GM21390 (cell line): ENCODE data around the gene FANCG.

ENCODE experiments used
- ATAC-seq: cut with Tn5 transposase; IDR thresholded peaks from one replicate; pipeline ENCODE4 v1.9.1; 2021; ENCODE audit not compliant: unreplicated experiment

The FANCG gene

DNA sequence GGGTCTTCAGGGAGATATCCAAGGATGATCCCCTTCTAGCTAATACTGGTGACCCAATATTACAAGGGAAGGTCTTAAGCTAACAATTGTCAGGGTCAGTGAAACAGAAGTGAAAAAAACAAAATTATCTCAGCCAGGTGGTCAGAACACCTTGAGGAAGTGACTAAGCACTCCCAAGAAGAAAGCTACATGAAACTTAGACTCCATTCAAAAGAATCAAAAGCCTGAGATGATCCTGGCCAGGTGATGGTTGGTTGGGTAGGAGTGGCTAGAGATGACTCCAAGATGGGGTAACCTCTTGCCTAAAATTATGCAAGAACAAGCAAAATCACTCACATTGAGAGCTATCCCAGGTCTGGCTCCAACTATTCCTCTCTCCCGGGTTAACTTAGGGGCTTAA is 12.7 kb downstream of the FANCG start:
- ATAC-seq: no peak

DNA sequence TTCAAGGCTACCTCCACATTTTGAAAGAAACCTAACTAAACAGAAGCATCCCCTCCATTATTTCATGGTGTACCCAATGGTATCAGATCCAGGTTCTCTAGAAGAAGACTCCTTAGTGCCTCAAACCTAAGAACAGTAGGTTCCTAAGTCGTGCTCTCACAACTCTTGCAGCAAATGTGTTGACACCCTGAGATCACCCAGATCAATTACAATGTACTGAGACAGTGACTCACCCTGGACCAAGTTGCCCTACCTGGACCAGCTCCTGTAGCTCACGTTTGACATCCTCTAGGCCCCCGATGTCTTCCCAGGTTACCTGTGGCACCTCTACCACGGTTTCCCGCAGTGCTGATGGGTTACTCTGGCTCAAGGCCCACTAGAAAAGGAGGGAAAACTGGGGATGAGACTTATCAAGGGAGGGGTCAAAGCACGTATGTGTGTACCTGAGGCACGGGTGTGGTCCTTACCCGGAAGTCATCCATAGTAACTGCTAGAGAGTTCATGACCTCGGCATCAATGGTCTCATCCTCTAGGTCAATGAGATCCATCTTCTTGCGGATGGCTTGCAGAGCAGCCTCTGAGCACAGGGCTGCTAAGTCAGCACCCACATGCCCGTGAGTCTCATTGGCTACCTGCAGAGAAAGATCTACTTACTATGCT is 19.1 kb downstream of the FANCG start:
- ATAC-seq: no peak

DNA sequence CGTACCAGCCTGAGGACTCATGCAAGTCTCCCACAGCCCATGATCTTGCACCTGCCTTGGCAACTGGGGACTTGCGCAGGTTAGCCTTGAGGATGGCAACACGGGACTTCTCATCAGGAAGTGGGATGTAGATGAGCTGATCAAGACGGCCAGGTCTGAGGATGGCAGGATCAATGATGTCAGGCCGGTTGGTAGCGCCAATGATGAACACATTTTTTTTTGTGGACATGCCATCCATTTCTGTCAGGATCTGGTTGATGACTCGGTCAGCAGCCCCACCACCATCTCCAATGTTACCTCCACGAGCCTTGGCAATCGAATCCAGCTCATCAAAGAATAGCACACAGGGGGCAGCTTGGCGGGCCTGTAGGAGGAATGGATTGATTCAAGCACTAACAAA is 20.3 kb downstream of the FANCG start:
- ATAC-seq: no peak

DNA sequence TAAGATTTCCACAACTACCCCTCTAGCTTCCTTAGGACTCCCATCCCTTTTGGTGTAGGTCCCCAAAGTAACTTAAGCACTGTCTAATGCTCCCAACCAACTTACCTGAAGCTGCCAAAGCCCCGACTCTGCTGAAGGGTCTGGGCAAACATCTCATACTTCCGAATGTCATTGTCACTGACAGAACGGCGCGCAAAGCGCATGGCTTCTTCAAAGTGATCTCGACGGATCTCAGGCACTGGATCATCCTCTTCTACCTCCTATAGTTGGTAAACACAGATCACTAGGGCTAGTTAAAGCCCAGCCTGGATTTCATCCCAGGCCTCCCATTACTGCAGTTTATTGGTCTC is 22.5 kb downstream of the FANCG start:
- ATAC-seq: no peak

DNA sequence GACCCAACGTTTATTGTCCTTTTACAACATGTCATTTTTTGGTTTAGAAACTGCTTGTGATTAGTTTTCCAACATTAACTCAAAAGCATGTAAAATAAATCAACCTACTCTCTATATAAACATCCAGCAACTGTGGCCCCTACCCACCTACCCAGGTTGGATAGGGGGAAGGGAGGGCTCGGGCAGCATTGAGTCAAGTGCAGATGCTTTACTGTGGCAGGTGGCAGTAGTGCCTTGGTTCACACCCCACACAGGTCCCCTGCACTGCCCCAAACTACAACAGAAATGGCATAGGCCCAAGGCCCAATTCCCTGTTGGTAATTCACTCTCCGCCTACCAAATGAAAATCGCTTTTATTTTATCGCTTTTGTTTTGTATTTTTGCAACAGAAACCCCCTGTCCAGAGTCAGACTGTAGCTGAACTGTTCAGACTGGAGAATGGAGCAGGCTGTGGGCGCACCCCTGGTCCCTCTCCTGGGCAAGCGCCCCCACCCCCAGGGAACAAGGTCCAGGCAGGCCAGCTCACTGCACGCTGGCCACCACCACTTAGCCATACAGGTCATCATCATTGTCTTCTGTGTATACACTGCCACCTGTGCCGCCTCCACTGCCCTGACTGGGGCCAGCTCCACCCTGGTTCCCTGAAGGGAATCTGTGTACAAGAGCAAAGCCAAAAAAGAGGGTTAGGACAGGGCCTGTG is 23.0 kb downstream of the FANCG start:
- ATAC-seq: no peak

DNA sequence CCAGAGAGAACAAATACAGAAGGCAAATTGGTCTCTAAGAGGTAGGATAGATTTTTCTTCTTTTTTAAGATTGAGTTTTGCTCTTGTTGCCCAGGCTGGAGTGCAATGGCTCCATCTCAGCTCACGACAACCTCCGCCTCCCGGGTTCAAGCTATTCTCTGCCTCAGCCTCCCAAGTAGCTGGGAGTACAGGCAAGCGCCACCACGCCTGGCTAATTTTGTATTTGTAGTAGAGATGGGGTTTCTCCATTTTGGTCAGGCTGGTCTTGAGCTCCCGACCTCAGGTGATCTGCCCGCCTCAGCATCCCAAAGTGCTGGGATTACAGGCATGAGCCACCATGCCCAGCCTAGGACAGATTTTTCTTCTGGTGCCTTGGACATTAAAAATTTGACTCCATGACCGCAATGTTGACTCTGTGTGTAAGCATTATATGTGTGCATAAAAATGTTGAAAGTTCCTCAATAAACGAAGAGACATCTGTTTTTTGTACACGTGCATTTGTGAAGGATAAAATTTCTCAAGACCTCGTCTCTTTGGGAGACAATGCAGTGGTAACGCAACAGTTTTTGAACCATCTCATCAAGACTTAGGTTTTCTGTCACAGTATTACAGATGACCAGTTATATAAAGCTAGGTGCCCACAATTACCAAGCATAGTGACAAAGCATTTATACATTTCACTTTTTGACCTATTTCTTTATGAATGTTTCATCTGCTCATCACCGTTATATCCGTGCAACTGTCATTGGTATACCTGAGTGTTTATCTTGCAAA is 24.7 kb downstream of the FANCG start:
- no peak for ATAC-seq

DNA sequence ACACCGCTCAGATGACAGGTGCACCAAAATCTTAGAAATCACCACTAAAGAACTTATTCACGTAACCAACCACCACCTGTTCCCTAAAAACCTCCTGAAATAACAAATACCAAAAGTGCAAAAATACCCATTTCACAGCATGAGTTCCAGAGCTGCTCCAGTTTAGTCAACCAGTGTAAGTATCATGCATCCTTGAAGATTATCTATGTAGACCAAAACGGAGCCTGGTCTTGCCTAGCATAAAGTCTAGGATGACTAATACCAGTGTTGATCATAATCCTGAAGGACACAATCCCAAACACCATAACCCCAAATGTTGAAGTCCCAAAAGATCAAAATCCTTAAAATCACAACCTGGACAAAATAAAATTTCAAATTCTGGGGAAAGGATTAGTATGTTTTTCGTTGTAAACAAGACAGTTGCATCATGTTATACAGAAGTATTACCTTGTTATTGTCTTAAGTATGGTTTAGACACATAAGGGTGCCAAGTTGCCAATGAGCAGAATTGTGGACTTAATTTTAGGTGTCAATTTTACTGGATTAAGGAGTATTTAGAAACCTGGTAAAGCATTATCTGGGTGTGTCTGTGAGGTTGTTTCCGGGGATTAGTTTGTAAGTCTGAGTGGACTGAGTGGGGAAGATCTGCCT is 25.4 kb downstream of the FANCG start:
- ATAC-seq: no peak

DNA sequence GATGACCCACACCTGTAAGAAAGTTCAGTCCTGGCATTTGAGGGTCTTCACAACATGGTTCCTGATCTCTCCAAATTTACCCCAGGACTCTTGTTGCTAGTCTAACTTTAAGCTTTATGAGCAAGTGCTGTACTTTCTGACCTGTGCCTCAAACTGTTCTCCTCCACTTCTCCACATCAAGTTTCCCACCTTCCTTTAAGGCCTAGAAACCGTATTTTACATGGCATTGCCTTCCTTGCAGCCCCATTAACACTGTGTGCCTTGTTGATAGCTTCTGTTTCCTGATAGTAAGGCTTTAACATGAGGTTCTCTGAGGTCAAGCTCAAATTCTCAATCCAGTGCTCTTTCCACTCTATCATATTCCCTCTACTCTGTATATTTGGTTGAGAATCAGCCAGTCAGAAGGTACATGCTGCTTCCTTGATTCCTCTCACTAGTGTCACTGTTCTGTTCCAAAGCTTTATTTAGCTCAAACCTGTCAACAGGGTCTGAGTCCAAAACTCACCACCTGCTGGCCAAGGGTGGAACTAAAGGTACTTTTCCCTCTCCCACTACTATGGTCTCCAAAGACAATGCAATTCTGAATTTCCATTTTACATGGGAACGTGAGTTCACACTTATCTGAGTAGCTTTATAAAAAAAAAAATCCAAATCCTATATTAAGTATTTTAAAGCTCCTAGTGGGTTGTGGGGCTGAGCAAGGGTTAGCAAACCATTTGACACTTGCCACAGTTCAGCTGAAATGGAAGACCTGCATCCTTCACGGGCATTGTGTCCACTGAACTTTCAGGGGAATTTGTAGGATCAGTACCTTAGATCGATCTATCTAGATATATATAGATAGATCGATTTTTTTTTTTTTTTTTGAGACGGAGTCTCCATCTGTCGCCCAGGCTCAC is 28.4 kb downstream of the FANCG start:
- ATAC-seq: no peak

DNA sequence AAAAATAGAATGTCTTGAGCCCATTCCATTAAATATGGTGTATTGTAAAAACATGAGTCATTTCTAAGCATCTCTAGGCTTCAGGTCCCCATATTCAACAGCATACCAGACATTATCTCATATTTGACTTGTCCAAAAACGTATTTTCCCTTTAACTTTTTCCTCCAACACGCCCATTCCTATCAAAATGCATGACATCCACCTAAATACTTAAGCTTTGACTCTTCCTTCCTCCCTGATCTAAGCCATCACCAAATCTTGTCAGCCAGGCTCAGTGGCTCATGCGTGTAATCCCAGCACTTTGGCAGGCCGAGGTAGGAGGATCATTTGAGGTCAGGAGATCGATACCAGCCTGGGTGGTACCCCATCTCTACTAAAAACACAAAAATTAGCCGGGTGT is 31.2 kb downstream of the FANCG start:
- ATAC-seq: no peak

DNA sequence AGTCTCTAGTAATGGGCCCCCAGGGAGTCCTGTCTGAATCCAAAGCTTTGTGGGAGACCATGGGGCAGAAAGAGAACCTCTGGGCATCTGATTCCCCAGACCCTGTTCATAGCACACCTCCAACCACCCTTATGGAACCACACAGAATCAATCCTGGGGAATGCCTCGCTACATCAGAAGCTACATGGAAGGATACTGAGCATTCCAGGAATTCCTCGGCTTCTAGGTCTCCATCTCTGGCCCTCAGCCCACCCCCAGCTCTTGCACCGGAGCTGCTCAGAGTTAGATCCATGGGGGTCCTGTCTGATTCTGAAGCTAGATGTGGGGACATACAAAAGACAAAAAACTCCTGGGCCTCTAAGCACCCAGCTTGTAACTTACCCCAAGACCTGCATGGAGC is 35.7 kb downstream of the FANCG start:
- ATAC-seq: no peak

DNA sequence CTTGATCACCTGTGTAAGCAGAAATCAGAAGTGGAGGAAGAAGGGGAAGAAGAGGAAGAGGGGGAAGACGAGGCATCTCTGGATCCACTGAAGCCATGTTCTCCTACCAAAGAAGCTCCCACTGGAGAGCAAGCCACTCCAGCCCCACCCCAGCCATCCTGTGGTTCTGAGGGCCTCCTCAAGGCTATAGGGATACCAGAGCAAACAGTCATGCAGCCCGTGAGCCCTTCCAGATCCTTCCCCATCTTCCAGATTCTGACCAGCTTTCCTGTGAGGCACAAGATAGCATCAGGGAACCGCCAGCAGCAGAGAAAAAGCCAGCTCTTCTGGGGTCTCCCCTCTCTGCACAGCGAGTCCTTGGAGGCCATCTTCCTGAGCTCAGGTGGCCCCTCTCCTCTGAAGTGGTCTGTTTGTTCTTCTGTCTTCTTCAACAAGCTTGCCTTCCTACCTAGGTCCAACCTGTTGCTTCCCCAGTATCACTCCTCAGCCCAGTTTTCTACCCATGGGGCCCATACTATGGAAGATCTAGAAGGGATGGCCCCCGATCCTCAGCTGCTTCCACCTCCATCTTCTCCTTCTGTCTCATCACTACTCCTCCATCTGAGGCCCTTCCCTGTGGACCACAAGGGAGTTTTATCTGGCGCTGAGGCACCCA is 36.7 kb downstream of the FANCG start:
- ATAC-seq: no peak

DNA sequence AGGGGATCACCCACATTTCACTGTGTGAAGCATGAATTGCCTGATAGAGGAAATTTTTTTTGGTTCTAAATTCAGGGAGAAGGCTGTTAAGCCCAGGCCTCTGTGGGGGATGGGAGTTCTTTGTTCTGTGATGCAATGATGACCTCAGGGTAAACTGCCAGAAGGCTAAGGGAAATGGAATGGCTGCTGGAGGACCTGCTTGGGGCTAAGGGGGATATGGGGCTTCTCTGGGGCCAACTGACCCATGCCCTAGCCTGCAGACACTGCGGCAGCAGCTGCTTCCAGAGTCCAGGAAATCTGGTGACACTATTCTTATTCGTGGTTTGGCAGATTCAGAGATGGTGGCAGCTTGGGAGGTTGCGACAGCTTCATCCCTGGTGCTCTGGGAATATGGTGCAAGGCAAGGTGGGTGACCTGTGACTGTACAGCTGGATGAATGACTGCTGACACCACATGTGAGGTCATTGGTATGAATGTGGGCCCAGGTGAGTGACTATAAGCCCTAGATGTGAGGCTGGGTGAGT is 37.6 kb downstream of the FANCG start:
- ATAC-seq: no peak

DNA sequence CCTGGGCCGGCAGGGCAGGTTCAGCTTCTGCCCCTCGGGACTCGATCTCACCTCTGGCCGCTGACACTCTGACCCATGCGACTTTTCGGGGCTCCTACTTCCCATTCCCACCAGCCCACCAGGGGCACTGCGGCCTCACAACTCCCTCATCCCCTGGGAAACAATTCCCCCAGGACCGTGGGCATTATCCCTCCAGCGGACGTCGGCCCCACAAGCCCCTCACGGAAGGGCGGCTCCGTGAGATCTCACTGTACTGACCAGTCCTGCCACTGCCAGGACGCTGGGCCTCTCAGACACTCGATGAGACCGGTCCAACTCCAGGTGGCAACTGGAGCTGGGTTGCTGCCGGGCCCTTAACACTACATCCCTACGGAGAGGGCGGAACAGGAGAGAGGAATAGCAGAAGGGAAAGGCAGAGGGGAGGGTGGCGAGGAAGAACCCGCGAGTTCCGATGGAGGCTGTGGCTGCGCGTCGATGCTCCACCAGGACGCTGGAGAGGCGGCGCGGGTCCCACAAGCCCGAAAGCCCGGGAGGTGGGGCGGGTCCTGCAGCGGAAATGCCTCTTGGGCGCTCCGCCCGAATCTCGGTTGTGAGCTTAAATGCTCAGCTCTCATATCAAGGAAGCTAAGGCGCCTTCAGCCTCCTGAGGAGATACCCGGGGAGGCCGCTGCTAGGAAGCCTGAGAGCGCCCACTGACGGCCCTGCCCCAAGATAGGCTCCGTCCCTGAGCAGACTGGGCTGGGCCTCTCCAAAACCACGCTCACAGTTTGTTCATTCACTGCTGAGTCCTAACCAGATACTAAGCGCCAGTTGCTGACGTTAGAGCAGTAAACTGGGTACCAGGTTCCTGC is 43.7 kb downstream of the FANCG start:
- no peak for ATAC-seq

DNA sequence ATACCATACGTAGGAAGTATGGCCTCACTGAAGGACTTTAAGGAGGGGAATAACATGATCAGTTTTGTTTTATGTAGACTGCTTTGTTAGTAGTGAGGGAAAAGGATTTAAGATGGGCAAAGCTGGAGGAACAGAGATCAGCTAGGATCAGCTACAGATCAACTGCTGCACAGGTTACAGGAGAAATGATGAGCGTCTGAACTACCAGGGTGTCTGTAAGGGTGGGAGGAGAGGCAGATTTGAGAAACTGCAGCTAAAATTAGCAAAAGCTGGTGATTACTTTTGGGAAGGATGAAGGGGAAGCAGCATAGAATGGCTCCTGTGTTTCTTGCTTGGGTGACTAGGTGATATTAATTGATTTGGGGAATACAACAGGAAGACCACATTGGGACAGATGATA is 46.6 kb downstream of the FANCG start:
- ATAC-seq: no peak

DNA sequence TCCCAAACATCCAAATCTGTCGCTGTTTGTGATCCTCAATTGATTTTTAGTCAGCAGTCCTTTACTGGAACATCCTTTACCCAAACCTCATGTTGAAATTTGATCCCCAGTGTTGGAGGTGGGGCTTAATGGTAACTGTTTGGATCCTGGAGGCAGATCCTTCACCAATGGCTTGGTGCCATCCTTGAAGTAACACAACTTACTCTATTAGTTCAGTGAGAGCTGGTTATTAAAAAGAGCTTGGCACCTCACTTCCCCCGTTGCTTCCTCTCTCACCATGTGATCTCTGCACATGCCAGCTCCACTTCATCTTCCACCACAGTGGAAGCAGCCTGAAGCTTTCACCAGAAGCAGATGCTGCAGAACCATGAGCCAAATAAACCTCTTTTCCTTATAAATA is 49.9 kb downstream of the FANCG start:
- no peak for ATAC-seq

DNA sequence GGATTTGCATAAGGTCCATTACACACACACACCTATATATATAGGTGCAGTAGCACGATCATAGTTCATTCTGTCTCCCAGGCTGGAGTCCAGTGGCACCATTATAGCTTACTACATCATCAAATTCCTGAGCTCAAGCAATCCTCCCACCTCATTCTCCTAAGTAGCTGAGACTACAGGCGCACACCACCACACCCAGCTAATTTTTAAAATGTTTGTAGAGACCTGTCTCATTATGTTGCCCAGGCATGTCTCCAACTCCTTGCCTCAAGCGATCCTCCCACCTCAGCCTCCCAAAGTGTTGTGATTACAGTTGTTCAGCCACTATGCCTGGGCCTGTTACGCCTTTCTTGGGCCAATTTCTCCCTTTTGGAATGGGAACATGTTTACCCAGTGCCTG is 50.5 kb downstream of the FANCG start:
- ATAC-seq: no peak

DNA sequence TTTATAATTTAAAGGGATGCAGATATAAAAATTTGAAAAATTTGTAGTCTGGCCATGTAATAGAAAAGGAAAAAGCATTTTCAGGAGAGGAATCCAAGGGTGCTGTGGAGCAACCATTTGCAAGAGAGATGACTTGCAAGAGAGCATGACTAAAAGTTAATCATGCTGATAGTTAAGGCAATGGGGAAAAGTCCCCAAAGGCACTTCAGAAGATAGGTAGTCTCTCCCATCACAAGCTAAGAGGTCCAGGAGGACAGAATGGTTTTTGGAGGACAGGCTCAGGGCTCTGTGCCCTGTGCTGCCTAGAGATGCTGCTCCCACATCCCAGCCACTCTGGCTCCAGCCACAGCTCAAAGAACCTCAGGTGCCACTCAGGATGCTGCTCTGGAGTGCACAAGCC is 51.4 kb downstream of the FANCG start:
- no peak for ATAC-seq

DNA sequence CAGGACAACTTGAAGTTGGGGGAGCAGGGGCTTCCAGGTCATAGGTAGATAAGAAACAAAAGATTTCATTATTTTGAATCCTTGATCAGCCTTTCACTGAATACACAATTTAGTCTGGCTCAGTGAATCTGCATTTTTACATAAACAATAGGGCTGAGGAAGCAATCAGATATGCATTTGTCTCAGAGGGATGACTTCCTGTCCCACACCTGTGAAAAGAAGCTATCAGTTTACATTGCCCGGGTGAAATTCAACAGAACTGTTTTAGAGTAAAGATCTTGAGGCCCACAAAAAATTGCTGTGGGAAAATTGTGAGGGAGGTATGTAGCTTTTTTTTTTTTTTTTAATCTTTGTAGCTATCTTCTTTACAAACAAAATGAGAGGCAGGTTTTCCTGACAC is 51.9 kb downstream of the FANCG start:
- ATAC-seq: no peak

DNA sequence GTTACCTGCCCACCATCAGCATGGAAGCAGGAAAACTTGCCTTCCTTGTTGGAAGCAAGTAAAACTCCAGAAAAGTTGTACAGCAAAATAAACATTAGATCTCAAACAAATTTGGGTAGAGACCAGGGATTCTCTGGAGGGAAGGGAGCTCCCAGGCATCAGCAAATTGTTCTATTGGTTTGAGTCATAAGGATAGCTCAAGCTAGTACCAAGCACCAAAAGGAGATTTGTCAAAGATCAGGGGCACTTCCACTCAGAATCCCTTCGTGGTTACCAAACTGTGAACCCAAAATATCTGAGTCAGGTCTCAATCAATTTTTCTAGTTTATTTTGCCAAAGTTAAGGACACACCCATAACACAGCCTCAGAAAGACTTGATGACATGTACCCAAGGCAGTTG is 52.4 kb downstream of the FANCG start:
- no peak for ATAC-seq
